Islet precursor cell (in vitro differentiated cells): ENCODE results near the gene MAGEB5.
A peak's percentile ranks its signal among the peaks of the same experiment; 100 is the strongest.
"Not testable (repeated sequence)": the region's sequence is repeated elsewhere in the genome, so short reads cannot be mapped to it uniquely, and the experiment has no call there.

ENCODE experiments used
- DNase-seq: peaks from one replicate; pipeline ENCODE4 v3.0.0-alpha.2; 2018

MAGEB5 gene

DNA sequence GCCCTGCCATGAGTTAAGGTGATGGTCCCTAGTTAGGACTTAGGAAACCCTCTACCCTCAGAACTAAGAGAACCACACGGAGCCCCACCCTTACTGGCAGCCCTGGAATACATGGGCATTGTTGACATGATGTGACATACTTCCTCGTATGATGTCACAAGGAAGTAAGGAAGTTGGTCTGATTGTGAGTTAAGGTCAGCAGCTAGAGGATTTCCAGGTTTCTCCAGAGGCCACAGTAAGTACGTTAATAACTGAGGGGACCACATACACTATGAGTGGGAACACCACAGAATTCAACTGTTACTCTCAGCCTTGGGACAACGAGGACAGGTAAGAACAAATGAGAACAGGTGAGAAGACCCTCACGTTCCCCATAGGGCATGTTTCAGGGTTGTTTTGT, at the start of gene MAGEB5:
MAGEB5 (plus strand) TSS at position 301 of the 400 bp plus-strand sequence. CDS start 1,133 bp downstream, outside the sequence.
- no peak for DNase-seq

DNA sequence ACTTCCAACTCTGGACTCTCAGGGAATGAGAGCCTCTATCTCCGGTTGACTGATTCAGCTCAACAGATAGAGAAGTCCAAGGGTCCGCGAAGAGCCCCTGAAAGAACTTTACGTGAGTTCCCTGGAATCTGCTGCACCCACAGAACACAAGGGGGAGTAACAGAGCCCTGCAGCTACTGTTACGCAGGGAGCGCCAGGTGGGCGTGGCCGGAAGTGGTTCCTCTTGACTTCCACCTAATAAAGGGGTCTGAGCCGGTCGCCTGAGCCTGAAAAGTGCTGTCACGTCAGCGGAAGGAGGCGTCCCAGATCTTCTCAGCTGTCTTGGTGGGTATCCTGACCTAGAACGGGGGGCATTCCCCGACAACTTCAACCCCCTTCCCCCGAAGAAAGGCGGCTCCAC, 23.8 kb upstream of the MAGEB5 start, which contains the start of gene MAGEB6:
MAGEB6 (plus strand) TSS at position 237 of the 400 bp plus-strand sequence. CDS start 1,407 bp downstream, outside the sequence.
- DNase-seq = no peak

DNA sequence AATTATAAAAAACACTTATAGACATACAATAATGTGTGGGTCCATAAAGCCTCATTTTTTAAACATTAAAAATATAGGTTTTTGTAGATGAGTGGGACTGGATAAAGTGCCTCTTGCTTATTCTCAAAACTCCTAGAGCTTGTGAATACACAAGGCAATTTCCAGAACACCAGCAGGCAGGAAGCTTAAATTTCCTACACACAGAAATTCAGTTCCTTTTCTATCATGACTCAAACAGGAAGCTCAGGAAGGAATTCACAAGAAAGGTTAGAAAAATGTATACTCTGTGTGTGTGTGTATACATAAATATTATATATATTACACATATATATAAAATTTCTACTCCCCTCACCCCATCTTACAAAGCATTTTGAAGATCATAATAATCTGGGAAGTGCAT, 12.4 kb upstream of the MAGEB5 start:
- no peak for DNase-seq

DNA sequence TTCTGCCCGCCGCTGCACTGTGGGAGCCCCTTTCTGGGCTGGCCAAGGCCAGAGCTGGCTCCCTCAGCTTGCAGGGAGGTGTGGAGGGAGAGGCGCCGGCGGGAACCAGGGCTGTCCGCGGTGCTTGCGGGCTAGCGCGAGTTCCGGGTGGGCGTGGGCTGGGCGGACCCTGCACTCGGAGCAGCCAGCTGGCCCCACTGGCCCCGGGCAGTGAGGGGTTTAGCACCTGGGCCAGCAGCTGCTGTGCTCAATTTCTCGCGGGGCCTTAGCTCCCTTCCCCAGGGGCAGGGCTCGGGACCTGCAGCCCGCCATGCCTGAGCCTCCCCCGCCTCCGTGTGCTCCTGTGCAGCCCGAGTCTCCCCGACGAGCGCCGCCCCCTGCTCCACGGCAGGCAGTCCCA, 11.3 kb upstream of the MAGEB5 start:
- DNase-seq = not testable (repeated sequence)

DNA sequence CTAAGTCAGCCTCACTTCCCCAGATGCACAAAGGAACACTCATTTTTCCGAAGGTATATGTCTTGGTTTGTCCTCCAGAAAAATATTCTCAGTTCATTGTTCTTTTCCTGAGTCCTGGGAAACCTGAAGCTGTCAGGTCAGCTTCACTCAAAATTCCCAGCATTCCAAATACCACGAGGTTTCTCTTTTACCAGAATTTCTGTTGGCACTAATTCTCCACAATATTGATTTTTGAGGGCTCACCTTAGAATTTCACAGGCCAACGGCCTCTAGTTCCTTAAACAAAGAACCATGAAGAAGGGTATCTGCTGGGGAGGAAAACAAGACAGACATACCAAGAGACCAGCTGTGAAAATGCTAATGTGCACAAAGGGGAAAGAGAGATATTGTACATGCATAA, 8.0 kb upstream of the MAGEB5 start:
- no peak for DNase-seq

DNA sequence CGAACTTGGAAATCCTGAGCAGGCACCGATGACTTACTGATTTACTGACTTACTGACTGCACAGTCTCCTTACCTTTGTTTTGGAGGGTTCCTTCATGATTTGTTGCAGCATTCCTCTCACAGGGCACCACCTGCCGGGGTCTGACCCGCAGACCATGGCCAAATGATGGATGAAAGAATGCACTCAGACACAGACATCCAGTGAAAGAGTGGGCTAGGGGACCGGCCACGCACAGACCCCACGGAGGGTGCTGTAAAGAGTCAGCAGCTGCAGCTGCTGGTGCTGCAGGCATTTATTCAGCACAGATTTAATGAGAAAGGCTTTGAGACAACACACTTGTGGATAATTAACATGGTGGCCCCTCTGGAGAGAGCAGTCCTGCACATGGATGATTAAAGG, 3.4 kb downstream of the MAGEB5 start:
- no peak for DNase-seq

DNA sequence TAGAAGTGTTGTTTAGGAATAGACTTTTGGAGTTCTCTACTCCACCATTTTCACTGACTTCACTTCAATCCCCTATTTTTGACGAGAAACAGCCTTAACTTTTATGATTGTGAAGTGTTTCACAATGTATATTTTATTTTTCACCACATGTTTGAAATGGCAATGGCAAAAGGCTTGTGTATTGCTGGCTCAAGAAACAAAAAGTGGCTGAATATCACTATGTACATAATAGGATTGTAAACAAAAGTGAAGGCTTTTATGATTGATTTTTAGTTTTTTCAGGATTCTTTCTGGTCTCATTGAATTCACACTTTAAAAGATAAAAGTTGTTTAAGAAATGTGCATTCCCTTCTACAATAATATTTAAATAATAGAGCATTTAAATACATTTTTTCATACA, 18.2 kb downstream of the MAGEB5 start:
- no peak for DNase-seq

DNA sequence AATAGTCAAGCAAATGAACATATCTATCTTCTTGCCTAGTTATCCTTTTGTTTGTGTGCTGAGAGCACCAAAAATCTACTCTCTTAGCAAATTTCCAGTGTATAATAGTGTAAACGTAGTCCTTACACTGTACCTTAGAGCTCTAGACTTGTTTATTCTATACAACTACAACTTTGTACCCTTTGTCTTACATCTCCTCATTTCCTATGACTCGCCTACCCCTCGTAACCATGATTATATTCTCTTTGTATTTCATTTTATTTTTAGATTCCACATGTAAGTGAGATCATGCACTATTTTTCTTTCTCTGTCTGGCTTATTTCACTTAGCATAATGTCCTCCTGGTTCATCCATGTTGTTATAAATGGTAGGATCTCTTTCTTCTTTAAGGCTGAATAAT, 37.6 kb downstream of the MAGEB5 start:
- DNase-seq = no peak

DNA sequence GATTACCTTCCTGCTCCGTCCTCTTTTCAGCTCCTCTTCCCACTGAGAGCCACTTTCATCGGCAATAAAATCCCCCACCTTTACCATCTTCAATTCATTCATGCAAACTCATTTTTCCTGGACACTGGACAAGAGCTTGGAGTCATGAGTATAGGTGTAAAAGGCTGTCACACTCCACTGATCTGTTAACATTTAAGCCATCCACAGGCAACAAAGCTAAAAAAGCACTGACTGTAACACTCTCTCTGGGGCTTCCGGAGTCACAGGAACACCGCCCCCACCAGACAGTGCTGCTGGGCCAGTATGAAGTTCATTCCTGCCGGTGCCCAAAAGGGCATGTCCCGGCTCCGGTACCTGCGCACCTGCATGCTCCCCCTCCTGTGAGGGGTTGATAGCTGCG, 38.5 kb downstream of the MAGEB5 start:
- no peak for DNase-seq

GRCh38 chrX:26262121-26262523, 46.2 kb downstream of the MAGEB5 start:
- peak; percentile 51 for DNase-seq
